NT2/D1 (cell line): ENCODE data around the gene LHX5.

Experiments used
- SUZ12 ChIP-seq: IDR thresholded peaks from 2 replicates; pipeline ENCODE4 v1.6.1; 2011; ENCODE audit not compliant: insufficient read length, insufficient read depth; ENCODE audit errors: extremely low read depth
- YY1 ChIP-seq: IDR thresholded peaks from 2 replicates; pipeline ENCODE4 v1.6.1; 2011; ENCODE audit not compliant: insufficient read length, insufficient read depth
- ZNF274 ChIP-seq: IDR thresholded peaks from 2 replicates; pipeline ENCODE4 v1.6.1; 2011; ENCODE audit warnings: mild to moderate bottlenecking, low read depth, low read length

- TF ChIP-seq ZNF274 (no peak), YY1 (no peak), SUZ12 (no peak)
Observed at GRCh38 chr12:113449299-113449698, 22.4 kb downstream of the LHX5 start.
